Measurements from ENCODE around the gene NDUFS6. TPM values are rescaled to one million over a fixed set of nuclear protein-coding genes. Genes with fewer than 3 reads are reported as not detected.
A peak's percentile ranks its signal among the peaks of the same experiment; 100 is the strongest.

The NDUFS6 gene
- total and polyA plus RNA-seq, 2 of the 4 experiments (the other 2 are of a cell fraction), result 10.4 to 69.0 TPM

DNA sequence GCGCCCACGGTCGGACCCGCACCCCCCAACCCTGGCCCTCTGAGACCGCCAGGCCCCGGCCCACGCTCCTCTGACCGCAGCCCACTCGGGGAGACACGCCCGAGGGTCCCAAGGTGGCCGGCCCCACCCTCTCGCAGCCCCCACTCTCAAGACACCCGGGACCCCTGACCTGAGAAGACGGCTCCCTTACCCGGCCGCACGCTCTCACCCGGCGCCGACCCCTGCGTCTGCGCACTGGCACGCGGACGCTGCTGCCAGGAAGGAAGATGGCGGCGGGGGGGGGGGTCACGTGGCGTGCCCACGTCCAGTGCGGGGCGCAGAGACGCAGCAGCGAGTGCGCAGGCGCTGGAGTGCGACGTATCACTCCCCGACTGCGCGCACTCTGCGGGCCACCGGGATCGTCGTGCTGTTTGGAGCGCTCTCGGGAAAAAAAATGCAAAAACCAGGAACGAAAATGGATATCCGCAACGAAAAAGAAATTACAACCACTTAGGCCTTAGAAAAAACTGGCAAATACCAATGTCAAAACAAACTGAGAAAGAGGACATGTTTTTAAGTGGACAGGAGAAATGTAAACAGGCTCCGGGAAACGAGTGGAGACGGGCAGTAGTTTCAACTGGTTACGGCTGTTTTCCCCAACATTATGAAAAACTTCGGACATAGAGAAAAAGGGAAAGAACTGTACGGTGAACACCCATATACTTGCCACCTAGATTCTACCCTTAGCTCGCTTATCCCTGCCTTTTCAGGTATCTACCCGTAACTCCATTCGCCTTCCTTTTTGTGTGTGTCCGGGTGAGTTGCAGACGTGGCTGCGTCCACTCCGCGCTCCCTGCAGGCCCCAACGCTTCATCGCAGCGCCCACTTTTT, 1.4 kb upstream of the NDUFS6 start, which contains the start of gene MRPL36:
MRPL36 (minus strand) TSS at position 236 of the 870 bp plus-strand sequence. CDS start 902 bp downstream, outside the sequence.
- peak within 1 kb of the TSS; percentile 80 to 98 for H4K8ac ChIP-seq (ENCODE audit: low read depth in 2 of 2, low read length in 2 of 2)
- intact Hi-C loops (cut with micrococcal nuclease), result loop anchor here (2.0 kb wide), 2 partner anchors 27 to 35 kb away; no protein-coding TSS in a partner anchor
- H3K4me2 ChIP-seq (ENCODE audit: low read depth, low read length), result peak within 1 kb of the TSS; percentile 96
- H2AK5ac ChIP-seq (ENCODE audit: low read depth, low read length), result peak within 1 kb of the TSS; percentile 96
- peak within 1 kb of the TSS; percentile 77 for H2BK120ac ChIP-seq (ENCODE audit: low read depth, low read length)
- H2BK15ac ChIP-seq (ENCODE audit: low read depth, low read length), result 0 out of 3 replicates have a peak within 1 kb of the TSS, but pooled peaks have one; percentile 34
- DNase-seq, result peak; percentile 85
- peak within 1 kb of the TSS; percentile 93 for H4K5ac ChIP-seq (ENCODE audit: low read depth, low read length)
- H2AK9ac ChIP-seq (replicated peaks; ENCODE audit: low read depth, low read length, poor library complexity), result peak within 1 kb of the TSS; percentile 98
- H4K91ac ChIP-seq (ENCODE audit: insufficient read depth, low read depth, low read length), result peak within 1 kb of the TSS; percentile 62
- peak within 1 kb of the TSS; percentile 48; the same call in 1 of the 2 replicates for H2BK20ac ChIP-seq (ENCODE audit: low read depth, low read length)
- no peaks in the 10 kb centered on the region for H3K27me3 ChIP-seq (ENCODE audit: control insufficient read depth, insufficient read depth, low read length)
- dilution Hi-C loops (cut with HindIII; ENCODE audit: low sequenced_read_pairs, unreplicated experiment), result no loop called here
- H3K18ac ChIP-seq (ENCODE audit: low read depth, low read length), result peak within 1 kb of the TSS; percentile 24
- H3K4me1 ChIP-seq (ENCODE audit: control insufficient read depth, insufficient read depth, low read length), result peaks cover 14% of the 10 kb centered on the region
- ChIA-PET CTCF (interaction anchor here (0.7 kb wide), 2 partner anchors 21 to 36 kb away, joined by 3 read pairs; no protein-coding TSS in a partner anchor), POLR2A (ENCODE audit: unreplicated experiment) (interaction anchor here (0.6 kb wide), 1 partner anchor 27 kb away, joined by 3 read pairs; no protein-coding TSS in a partner anchor)
- peaks cover 41% of the 10 kb centered on the region for H3K36me3 ChIP-seq (ENCODE audit: control insufficient read depth, insufficient read depth, low read length)
- H3K9me3 ChIP-seq (ENCODE audit: control insufficient read depth, insufficient read depth, low read length), result no peaks in the 10 kb centered on the region
- peak within 1 kb of the TSS; percentile 99 for H3K9ac ChIP-seq (ENCODE audit: low read depth, low read length)
- peak within 1 kb of the TSS; percentile 84 for H3K27ac ChIP-seq (ENCODE audit: insufficient read depth, low read length)
- 12% methylated on average over 12 of the region's 68 CpGs; no CpG with 5 or more reads in 1 of the 2 experiments for WGBS, 2 experiments (ENCODE audit: extremely low coverage in 2 of 2, insufficient read length in 1 of 2)
- H3K79me1 ChIP-seq (ENCODE audit: low read depth in 1 of 2, low read length in 2 of 2), result peaks cover 45 to 82% of the 10 kb centered on the region in 2 experiments
- peaks cover 11% of the 10 kb centered on the region; the same call in 1 of the 2 replicates for H3K9me1 ChIP-seq (ENCODE audit: insufficient read depth, low read length)
- in situ Hi-C loops (cut with MboI; ENCODE audit: low sequenced_read_pairs), result loop anchor here (25.0 kb wide), 1 partner anchor 838 kb away; no protein-coding TSS in a partner anchor
- H3K56ac ChIP-seq (ENCODE audit: extremely low read depth, insufficient read depth, low read length), result peak within 1 kb of the TSS; percentile 60; the same call in 1 of the 2 replicates
- peak within 1 kb of the TSS; percentile 78 for H2BK5ac ChIP-seq (ENCODE audit: low read depth, low read length, poor library complexity, severe bottlenecking)
- H3K23ac ChIP-seq (ENCODE audit: low read depth, low read length), result peak within 1 kb of the TSS; percentile 96
- peak within 1 kb of the TSS; percentile 89 for H3K4ac ChIP-seq (ENCODE audit: low read depth, low read length)
- H3K14ac ChIP-seq (replicated peaks; ENCODE audit: low read depth, low read length), result peak within 1 kb of the TSS; percentile 92
- H4K20me1 ChIP-seq (ENCODE audit: insufficient read depth, low read length), result 0 out of 2 replicates have a peak, but pooled peaks cover 5% of the 10 kb centered on the region
- ATAC-seq (ENCODE audit: low read depth), result peak; percentile 82
- BruUV-seq (replicated peaks), result no TSS peak
- peak within 1 kb of the TSS; percentile 98 for H2AFZ ChIP-seq (replicated peaks; ENCODE audit: low read length, poor library complexity)
- H3K4me3 ChIP-seq (ENCODE audit: insufficient read depth, low read depth, low read length), result peak within 1 kb of the TSS; percentile 98
- TF ChIP-seq SMC3 (IDR thresholded peaks at IDR 0.05; ENCODE audit: low read depth, low read length), result no peak
- TF ChIP-seq RFX5 (IDR thresholded peaks at IDR 0.05; ENCODE audit: low read depth, low read length), result no peak
- no peak for TF ChIP-seq RCOR1 (IDR thresholded peaks at IDR 0.05; ENCODE audit: insufficient replicate concordance, low read length)
- peak; percentile 5; the same call in 1 of the 2 replicates for TF ChIP-seq BHLHE40 (IDR thresholded peaks at IDR 0.05; ENCODE audit: low read depth, low read length)
- TF ChIP-seq CHD1 (IDR thresholded peaks at IDR 0.05; ENCODE audit: low read depth, low read length), result no peak
- no peak for TF ChIP-seq MAFK (IDR thresholded peaks at IDR 0.05; ENCODE audit: low read depth, low read length)
- peak; percentile 49; the same call in 1 of the 2 replicates for TF ChIP-seq POLR2A (IDR thresholded peaks at IDR 0.05; ENCODE audit: low read depth, low read length)
- TF ChIP-seq MXI1 (IDR thresholded peaks at IDR 0.05; ENCODE audit: borderline replicate concordance, low read depth, low read length), result peak; percentile 71; the same call in 1 of the 2 replicates
- no peak for TF ChIP-seq NFE2L2 (IDR thresholded peaks at IDR 0.05; ENCODE audit: low read depth, low read length)
- no peak for TF ChIP-seq ELK1 (IDR thresholded peaks at IDR 0.05; ENCODE audit: borderline replicate concordance, low read depth, low read length)
- TF ChIP-seq FOS (IDR thresholded peaks at IDR 0.05; ENCODE audit: low read depth, low read length), result no peak
- TF ChIP-seq, protein P1, sequence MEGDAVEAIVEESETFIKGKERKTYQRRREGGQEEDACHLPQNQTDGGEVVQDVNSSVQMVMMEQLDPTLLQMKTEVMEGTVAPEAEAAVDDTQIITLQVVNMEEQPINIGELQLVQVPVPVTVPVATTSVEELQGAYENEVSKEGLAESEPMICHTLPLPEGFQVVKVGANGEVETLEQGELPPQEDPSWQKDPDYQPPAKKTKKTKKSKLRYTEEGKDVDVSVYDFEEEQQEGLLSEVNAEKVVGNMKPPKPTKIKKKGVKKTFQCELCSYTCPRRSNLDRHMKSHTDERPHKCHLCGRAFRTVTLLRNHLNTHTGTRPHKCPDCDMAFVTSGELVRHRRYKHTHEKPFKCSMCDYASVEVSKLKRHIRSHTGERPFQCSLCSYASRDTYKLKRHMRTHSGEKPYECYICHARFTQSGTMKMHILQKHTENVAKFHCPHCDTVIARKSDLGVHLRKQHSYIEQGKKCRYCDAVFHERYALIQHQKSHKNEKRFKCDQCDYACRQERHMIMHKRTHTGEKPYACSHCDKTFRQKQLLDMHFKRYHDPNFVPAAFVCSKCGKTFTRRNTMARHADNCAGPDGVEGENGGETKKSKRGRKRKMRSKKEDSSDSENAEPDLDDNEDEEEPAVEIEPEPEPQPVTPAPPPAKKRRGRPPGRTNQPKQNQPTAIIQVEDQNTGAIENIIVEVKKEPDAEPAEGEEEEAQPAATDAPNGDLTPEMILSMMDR (conservative IDR thresholded peaks at IDR 0.05; ENCODE audit: low read depth, low read length), result no peak
- TF ChIP-seq RAD21 (IDR thresholded peaks at IDR 0.05; ENCODE audit: low read length), result no peak
- TF ChIP-seq MAZ (IDR thresholded peaks at IDR 0.05; ENCODE audit: borderline replicate concordance, low read depth, low read length), result no peak

Measured in IMR-90 (cell line).